GM23248 (cell line): ENCODE measurements around the gene EXOC7.

ENCODE experiments used
- EZH2 ChIP-seq: fragments of 200-600 bp; sonication (generic); IDR thresholded peaks from 2 replicates; pipeline ENCODE4 v1.6.1; 2018; ENCODE audit warnings: antibody characterized with exemption, mild to moderate bottlenecking; ENCODE audit not compliant: insufficient read depth, poor library complexity, severe bottlenecking
- EZH2phosphoT487 ChIP-seq: fragments of 200-600 bp; sonication (generic); IDR thresholded peaks from 2 replicates; pipeline ENCODE4 v1.6.1; 2018; ENCODE audit warnings: antibody characterized with exemption, moderate library complexity, mild to moderate bottlenecking, low read depth; ENCODE audit not compliant: insufficient read depth

GRCh38 chr17:76145231-76146052 is 41.9 kb upstream of the EXOC7 start:
- TF ChIP-seq EZH2 (no peak), EZH2phosphoT487 (no peak)
